Central memory CD8-positive, alpha-beta T cell (primary cell): ENCODE data around the gene TSPAN14.
A peak's percentile ranks its signal among the peaks of the same experiment; 100 is the strongest.

ENCODE experiments used
- ATAC-seq: fragments of 150-1000 bp; cut with Tn5 transposase; replicated peaks from 2 replicates; pipeline ENCODE4 v1.10.0; 2022; ENCODE audit warnings: mild to moderate bottlenecking, moderate FRiP score, moderate number of reproducible peaks; ENCODE audit not compliant: poor library complexity, severe bottlenecking; ENCODE audit errors: extremely low read depth
- DNase-seq, 2 donors: peaks; one replicate each; pipeline ENCODE4 v3.0.0; 2021; ENCODE audit warnings: low spot score in 2 of 2
- H3K27ac Mint-ChIP-seq: one replicate; pipeline ENCODE4 v1.8.0; 2022; ENCODE audit warnings: low read depth, mild to moderate bottlenecking, moderate library complexity, mixed read lengths
- H3K27me3 Mint-ChIP-seq: one replicate; pipeline ENCODE4 v1.8.0; 2022; ENCODE audit warnings: mixed read lengths
- H3K36me3 Mint-ChIP-seq: one replicate; pipeline ENCODE4 v1.8.0; 2022; ENCODE audit warnings: mild to moderate bottlenecking, moderate library complexity, mixed read lengths; ENCODE audit not compliant: insufficient read depth
- H3K4me1 Mint-ChIP-seq: one replicate; pipeline ENCODE4 v1.8.0; 2022; ENCODE audit warnings: mixed read lengths
- H3K4me3 Mint-ChIP-seq: one replicate; pipeline ENCODE4 v1.8.0; 2022; ENCODE audit warnings: mild to moderate bottlenecking, moderate library complexity, mixed read lengths
- H3K9me3 Mint-ChIP-seq: one replicate; pipeline ENCODE4 v1.8.0; 2022; ENCODE audit warnings: mixed read lengths

Gene TSPAN14

GRCh38 chr10:80436446-80437098 is 17.5 kb upstream of the TSPAN14 start:
- Mint-ChIP-seq H3K9me3 (no peaks in the 10 kb centered on the region), H3K4me1 (no peaks in the 10 kb centered on the region), H3K4me3 (no peak overlapping the region), H3K27ac (no peak overlapping the region), H3K27me3 (peaks cover 27% of the 10 kb centered on the region), H3K36me3 (peaks cover 2% of the 10 kb centered on the region)
- DNase-seq, result no peak
- ATAC-seq, result no peak

- ATAC-seq (no peak), DNase-seq (no peak)
- no peak overlapping the region for H3K27ac Mint-ChIP-seq
- H3K36me3 Mint-ChIP-seq, result peaks cover 2% of the 10 kb centered on the region
- peaks cover 27% of the 10 kb centered on the region for H3K27me3 Mint-ChIP-seq
- no peaks in the 10 kb centered on the region for H3K9me3 Mint-ChIP-seq
- H3K4me1 Mint-ChIP-seq, result no peaks in the 10 kb centered on the region
- H3K4me3 Mint-ChIP-seq, result no peak overlapping the region
These were observed 16.9 kb upstream of the TSPAN14 start for GRCh38 chr10:80437227-80437626.

GRCh38 chr10:80441831-80442230 is 12.3 kb upstream of the TSPAN14 start:
- peaks cover 12% of the 10 kb centered on the region for H3K36me3 Mint-ChIP-seq
- no peaks in the 10 kb centered on the region for H3K9me3 Mint-ChIP-seq
- H3K4me3 Mint-ChIP-seq, result no peak overlapping the region
- H3K4me1 Mint-ChIP-seq, result peaks cover 30% of the 10 kb centered on the region
- DNase-seq (no peak), ATAC-seq (no peak)
- peaks cover 23% of the 10 kb centered on the region for H3K27me3 Mint-ChIP-seq
- H3K27ac Mint-ChIP-seq, result no peak overlapping the region

GRCh38 chr10:80442879-80443278 is 11.2 kb upstream of the TSPAN14 start:
- peaks cover 37% of the 10 kb centered on the region for H3K4me1 Mint-ChIP-seq
- H3K27ac Mint-ChIP-seq, result no peak overlapping the region
- ATAC-seq (no peak), DNase-seq (no peak)
- H3K4me3 Mint-ChIP-seq, result no peak overlapping the region
- H3K36me3 Mint-ChIP-seq, result peaks cover 12% of the 10 kb centered on the region
- H3K9me3 Mint-ChIP-seq, result no peaks in the 10 kb centered on the region
- H3K27me3 Mint-ChIP-seq, result peaks cover 13% of the 10 kb centered on the region

GRCh38 chr10:80443531-80443974 is 10.6 kb upstream of the TSPAN14 start:
- DNase-seq (no peak), ATAC-seq (peak; percentile 17)
- Mint-ChIP-seq H3K27me3 (peaks cover 6% of the 10 kb centered on the region), H3K4me1 (peaks cover 37% of the 10 kb centered on the region), H3K4me3 (no peak overlapping the region), H3K36me3 (peaks cover 12% of the 10 kb centered on the region), H3K9me3 (no peaks in the 10 kb centered on the region), H3K27ac (no peak overlapping the region)

- Mint-ChIP-seq H3K4me3 (peak overlapping the region; percentile 5), H3K4me1 (peaks cover 37% of the 10 kb centered on the region)
- ATAC-seq, result no peak
These were observed 10.0 kb upstream of the TSPAN14 start for GRCh38 chr10:80444124-80444523.

GRCh38 chr10:80444646-80445319 is 9.3 kb upstream of the TSPAN14 start:
- Mint-ChIP-seq H3K9me3 (no peaks in the 10 kb centered on the region), H3K36me3 (peaks cover 12% of the 10 kb centered on the region), H3K27ac (peak overlapping the region; percentile 66), H3K4me1 (peaks cover 37% of the 10 kb centered on the region), H3K4me3 (peak overlapping the region; percentile 5), H3K27me3 (no peaks in the 10 kb centered on the region)
- ATAC-seq (peak; percentile 81), DNase-seq (peak; percentile 45 to 71)

More at GRCh38 chr10:80444124-80444523, 10.0 kb upstream of the TSPAN14 start:
- no peak for DNase-seq
- H3K27ac Mint-ChIP-seq, result peak overlapping the region; percentile 66
- H3K27me3 Mint-ChIP-seq, result peaks cover under 1% of the 10 kb centered on the region
- no peaks in the 10 kb centered on the region for H3K9me3 Mint-ChIP-seq
- peaks cover 12% of the 10 kb centered on the region for H3K36me3 Mint-ChIP-seq

- DNase-seq (no peak), ATAC-seq (no peak)
- Mint-ChIP-seq H3K4me1 (peaks cover 37% of the 10 kb centered on the region), H3K27ac (peak overlapping the region; percentile 19), H3K27me3 (no peaks in the 10 kb centered on the region), H3K36me3 (peaks cover 12% of the 10 kb centered on the region), H3K4me3 (no peak overlapping the region), H3K9me3 (no peaks in the 10 kb centered on the region)
These were observed 6.5 kb upstream of the TSPAN14 start for GRCh38 chr10:80447436-80448190.

- Mint-ChIP-seq H3K9me3 (no peaks in the 10 kb centered on the region), H3K27me3 (no peaks in the 10 kb centered on the region), H3K4me1 (peaks cover 37% of the 10 kb centered on the region), H3K4me3 (no peak overlapping the region), H3K36me3 (peaks cover 12% of the 10 kb centered on the region), H3K27ac (peak overlapping the region; percentile 19)
- DNase-seq (no peak), ATAC-seq (no peak)
These were observed 5.7 kb upstream of the TSPAN14 start for GRCh38 chr10:80448209-80448942.

- DNase-seq (no peak), ATAC-seq (no peak)
- Mint-ChIP-seq H3K4me1 (peaks cover 28% of the 10 kb centered on the region), H3K36me3 (peaks cover 4% of the 10 kb centered on the region), H3K27me3 (no peaks in the 10 kb centered on the region), H3K4me3 (no peak overlapping the region), H3K27ac (no peak overlapping the region), H3K9me3 (no peaks in the 10 kb centered on the region)
These were observed 4.6 kb upstream of the TSPAN14 start for GRCh38 chr10:80449520-80449919.

GRCh38 chr10:80451132-80451531 is 3.0 kb upstream of the TSPAN14 start:
- DNase-seq (no peak), ATAC-seq (no peak)
- peaks cover 3% of the 10 kb centered on the region for H3K36me3 Mint-ChIP-seq
- peaks cover 26% of the 10 kb centered on the region for H3K4me1 Mint-ChIP-seq
- no peaks in the 10 kb centered on the region for H3K27me3 Mint-ChIP-seq
- H3K4me3 Mint-ChIP-seq, result no peak overlapping the region
- H3K9me3 Mint-ChIP-seq, result no peaks in the 10 kb centered on the region
- no peak overlapping the region for H3K27ac Mint-ChIP-seq

GRCh38 chr10:80452069-80452468 is 2.0 kb upstream of the TSPAN14 start:
- H3K27me3 Mint-ChIP-seq, result no peaks in the 10 kb centered on the region
- ATAC-seq, result no peak
- H3K27ac Mint-ChIP-seq, result no peak overlapping the region
- peaks cover 6% of the 10 kb centered on the region for H3K36me3 Mint-ChIP-seq
- no peak for DNase-seq
- H3K9me3 Mint-ChIP-seq, result no peaks in the 10 kb centered on the region
- H3K4me1 Mint-ChIP-seq, result peaks cover 23% of the 10 kb centered on the region
- no peak overlapping the region for H3K4me3 Mint-ChIP-seq
